Right lung (tissue), 5 donors: Measurements from ENCODE around the gene SLC25A20. TPM values are rescaled to one million over a fixed set of nuclear protein-coding genes. Genes with fewer than 3 reads are reported as not detected.
"Not testable (repeated sequence)": the region's sequence is repeated elsewhere in the genome, so short reads cannot be mapped to it uniquely, and the experiment has no call there.

Experiments used
- DNase-seq, 2 donors: peaks; one replicate each; pipeline ENCODE4 v3.0.0-alpha.2; 2013
- polyA plus RNA-seq, 5 donors: library from polyadenylated mRNA; unstranded; fragments of 120-200 nt; gene quantifications; one replicate each; pipeline versions ENCODE4 v1.2.1 to v1.2.3, GENCODE V29; 2013; ENCODE audit warnings: inconsistent platforms in 1 of 5, low replicate concordance in 1 of 5; ENCODE audit not compliant: insufficient read length in 5 of 5, insufficient read depth in 1 of 5

SLC25A20 gene
- polyA plus RNA-seq, 5 donors = 12.3 to 14.6 (median 13.1) TPM

DNA sequence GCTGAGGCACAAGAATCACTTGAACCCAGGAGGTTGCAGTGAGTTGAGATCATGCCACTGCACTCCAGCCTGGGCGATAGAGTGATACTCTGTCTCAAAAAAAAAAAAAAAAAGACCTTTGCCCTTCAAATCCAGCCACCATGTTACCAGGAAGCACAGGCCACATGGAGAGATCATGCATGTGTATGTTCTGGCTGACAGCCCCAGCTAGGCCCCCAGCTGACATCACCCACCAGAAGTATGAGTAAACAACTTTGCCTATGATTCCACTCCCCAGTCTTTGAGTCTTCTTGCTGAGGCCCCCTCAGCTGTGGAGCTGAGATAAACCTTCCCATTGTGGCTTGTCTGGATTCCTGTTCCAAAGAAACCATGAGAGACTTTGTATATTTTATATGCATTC lies 16.6 kb upstream of the SLC25A20 start:
- DNase-seq = no peak

DNA sequence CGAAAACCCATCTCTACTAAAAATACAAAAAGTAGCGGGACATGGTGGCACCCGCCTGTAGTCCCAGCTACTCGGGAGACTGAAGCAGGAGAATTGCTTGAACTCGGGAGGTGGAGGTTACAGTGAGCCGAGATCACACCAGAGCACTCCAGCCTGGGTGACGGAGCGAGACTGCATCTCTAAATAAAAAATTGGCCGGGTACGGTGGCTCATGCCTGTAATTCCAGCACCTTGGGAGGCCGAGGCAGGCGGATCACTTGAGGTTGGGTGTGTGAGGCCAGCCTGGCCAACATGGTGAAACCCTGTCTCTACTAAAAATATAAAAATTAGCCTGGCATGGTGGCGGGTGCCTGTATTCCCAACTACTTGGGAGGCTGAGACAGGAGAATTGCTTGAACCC lies 8.3 kb upstream of the SLC25A20 start:
- not testable (repeated sequence) for DNase-seq

DNA sequence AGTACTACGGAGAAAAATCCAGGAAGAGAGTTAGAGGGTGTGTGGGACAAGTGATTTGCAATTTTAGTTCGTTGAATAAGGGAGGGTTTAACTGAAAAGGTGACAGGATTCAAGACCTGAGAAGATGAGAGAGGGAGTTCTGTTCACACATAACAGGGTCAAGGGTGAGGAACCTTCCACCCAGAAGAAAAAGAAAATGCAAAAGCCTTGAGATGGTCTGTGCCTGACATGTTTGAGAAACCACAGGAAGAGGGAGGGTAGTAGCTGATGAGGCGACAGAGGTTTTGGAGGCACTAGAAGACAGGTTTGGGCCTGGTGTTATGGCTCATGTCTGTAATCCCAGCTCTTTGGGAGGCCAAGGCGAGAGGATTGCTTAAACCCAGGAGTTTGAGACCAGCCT lies 591 bp upstream of the SLC25A20 start:
- DNase-seq = no peak

DNA sequence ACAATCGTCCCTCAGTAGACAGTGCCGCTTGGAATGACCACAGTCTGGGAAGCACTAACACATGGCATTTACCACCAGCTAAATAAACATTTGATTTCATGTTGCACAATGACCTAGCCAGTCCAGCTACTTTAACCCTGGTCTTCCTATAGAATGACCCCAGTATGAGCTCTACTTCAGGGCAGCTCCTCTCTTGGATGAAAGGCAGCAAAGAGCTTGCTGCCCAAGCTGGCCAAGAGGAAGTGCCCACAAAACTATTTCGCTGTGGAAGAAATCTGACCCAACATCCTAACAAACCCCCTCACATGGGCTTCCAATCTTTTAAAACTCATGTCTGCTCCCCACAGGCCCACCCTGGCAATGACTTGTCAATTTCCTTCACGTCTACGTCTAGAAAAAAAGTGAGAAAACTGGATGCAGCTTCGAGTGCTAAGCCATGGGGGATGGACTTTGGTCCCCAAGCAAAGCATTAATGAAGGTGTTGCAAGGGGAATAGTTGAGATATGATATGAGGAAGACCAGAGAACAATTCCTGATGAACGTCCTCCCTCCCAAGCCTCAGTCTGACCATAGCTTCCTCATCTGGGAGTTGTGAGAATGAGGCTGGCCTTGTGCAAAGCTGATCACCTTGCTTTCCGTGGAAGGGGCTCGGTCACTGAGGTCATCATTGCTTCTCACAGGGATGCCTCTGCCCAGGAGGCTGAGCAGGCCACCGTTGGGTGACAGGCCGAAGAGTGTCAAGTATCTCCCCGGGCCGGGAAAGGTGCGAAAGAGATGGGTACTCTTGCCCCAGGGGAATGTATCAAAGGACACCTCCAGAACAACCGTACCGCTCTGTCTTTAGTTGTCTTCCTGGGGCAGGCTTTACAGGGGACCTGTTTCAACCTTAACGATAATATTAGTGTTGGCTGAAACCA lies 964 bp downstream of the SLC25A20 start:
- DNase-seq = no peak

DNA sequence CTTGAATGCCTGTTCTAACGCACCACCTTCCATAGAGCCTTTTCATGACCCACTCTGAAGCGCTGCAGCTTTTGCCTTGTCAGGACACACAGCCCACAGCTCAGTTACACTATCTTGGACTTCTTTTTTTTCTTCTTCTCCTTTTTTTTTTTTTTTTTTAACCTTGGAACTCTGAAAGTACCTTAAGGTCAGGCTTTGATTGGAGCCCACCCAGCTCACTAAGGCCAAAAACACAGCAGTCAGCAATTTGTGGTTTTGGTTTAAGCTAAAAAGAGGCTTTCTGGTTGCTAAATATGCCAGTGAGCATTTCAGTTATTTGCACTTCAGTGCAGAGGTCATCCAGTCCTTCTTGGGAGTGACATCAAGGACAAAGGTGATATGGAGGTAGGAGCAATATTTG lies 1.7 kb downstream of the SLC25A20 start:
- no peak for DNase-seq

DNA sequence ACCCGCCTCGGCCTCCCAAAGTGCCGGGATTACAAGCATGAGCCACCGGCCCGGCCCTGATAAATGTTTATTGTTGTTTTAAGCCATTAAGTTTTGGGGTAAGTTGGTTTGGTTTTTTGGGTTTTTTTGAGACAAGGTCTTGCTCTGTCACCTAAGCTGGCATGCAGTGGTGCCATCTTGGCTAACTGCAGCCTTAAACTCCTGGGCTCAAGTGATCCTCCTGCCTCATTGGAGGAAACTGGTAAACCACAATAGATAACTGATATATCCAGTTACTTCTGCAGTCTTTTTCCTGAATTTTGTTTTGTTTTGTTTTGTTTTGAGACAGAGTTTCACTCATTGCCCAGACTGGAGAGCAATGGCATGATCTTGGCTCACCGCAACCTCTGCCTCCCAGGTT lies 4.2 kb downstream of the SLC25A20 start:
- no peak for DNase-seq

DNA sequence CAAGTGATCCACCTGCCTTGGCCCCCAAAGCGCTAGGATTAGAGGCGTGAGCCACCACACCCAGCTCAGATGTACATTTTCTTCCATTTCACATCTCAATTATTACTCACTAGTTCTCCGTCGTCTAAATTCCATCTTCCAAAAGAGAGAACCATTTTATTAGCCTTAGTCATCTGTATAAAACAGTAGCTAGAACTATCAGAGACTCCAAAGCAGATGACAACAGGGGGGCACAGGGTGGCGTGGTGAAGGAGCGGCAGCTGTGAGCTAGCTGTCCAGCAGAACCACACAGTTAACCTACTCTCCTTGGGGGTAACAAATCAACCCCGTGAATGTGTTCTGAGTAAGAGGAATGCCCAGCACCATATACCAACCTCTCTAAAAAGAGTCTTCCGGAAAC lies 7.1 kb downstream of the SLC25A20 start:
- no peak for DNase-seq

DNA sequence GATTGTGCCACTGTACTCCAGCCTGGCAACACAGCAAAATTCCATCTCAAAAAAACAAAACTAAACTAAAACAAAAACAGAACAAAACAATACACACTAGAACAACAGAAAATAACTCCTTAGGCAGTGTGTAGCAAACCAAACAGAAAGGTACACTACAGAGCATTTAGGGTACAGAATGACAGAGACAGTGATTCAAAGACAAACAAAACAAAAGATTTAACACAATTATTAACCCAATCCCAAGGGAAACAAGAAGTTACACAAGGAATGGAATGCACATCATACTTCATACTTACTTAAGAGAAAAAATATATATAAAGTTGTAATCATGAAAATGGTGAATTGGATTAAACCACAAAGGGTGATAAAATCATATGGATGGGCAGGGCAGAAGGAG lies 12.9 kb downstream of the SLC25A20 start:
- no peak for DNase-seq

DNA sequence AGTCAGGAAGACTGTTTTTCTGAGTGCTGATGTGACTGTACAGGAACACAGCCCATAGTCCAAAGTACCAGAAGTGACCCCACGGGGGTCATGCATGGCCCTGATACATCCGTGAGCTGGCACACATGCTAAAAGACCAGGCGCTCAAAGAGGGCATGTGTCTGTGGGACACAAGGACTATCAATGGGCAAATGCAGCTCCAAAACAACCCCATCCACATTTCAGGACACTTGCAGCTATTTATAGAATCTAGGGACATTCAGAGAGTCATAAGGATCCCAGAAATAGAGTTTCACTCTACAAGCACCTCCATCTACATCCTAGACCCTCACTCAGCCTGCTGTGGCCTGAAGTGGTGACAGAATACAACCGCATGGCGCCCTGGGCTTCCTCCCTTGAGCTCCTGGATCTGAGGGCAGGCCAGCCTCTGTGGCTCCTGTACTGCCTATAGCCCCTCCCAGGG lies 17.0 kb downstream of the SLC25A20 start:
- no peak for DNase-seq

DNA sequence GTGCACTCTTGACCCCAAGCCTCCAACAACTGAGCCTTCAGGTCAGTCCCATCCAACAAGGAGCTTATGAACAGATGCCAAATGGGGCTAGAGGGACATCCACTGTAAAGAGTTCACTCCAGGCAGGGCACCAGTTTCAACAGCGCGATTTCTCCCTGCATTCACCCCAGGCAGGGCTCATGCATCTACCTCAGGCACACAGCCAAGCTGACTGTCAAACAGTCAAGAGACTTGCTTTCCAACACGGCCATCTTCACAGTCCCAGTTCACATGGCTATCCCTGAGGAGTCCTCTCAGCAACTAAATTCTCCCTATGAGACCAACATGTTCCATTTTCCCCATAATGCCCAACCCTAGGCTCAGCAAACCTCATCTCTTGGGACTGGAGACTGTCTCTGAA lies 17.7 kb downstream of the SLC25A20 start:
- DNase-seq = no peak

DNA sequence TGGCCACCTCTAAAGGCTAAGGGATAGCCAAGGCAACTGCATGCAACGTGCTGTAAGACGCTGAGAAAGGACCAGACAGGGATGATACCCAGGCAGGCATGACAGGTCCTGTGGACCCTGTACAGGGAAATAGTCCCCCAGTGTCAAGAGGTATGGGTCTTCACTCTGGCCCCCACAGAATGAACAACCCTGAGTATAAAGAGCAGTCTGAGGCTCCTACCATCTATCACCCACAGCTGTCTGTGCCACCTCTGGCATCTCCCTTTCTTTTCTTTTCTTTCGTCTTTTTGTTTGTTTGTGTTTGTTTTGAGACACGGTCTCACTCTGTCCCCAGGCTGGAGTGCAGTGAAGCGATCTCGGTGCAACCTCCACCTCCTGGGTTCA lies 18.7 kb downstream of the SLC25A20 start:
- DNase-seq = no peak

DNA sequence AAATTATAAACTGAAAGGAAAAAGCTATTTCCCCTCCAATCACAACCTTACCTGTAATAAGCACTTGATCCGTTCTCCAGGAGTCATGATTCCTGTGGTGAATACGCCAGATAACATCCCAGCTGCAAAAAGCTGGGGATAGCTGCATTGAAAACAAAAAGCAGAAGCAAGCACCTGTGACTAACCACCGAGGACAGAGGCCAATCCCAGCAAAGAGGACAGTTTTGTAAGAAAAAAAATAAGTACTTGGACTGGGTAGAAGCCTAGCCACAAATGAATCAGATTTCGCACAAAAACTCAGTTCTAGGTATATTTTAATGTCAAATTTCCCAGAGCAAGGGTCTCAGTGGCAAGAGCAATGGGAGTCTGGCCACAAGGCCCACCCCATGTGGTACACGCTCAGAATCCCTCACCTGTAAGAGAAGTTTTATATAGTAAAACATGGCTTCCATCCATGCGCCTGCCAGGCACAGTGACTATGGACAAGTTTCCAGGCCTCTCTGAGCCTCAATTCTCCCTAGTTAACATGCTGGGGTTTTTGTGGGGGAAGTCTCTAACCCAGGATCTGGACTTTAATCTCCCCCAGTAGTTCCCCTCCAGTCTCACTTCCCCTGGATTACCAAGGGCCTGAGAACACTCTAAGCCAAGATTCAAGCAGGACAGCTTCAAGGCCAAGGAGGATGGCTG lies 19.2 kb downstream of the SLC25A20 start:
- DNase-seq = no peak

DNA sequence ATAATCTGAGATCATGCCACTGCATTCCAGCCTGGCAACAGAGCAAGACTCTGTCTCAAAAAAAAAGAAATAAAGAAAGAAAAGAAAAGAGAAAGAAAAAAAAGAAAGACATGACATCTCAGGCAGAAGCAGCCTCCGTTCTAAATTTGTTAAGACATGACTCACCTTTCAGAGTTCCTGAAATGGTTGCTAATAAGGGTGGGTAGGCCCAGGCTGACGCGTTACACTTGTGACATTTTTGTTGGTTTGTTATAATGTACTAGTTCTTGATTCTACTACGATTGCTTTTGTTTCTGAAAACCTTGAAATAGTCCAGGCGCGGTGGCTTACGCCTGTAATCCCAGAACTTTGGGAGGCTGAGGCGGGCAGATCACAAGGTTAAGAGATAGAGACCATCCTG lies 21.0 kb downstream of the SLC25A20 start:
- DNase-seq = no peak

DNA sequence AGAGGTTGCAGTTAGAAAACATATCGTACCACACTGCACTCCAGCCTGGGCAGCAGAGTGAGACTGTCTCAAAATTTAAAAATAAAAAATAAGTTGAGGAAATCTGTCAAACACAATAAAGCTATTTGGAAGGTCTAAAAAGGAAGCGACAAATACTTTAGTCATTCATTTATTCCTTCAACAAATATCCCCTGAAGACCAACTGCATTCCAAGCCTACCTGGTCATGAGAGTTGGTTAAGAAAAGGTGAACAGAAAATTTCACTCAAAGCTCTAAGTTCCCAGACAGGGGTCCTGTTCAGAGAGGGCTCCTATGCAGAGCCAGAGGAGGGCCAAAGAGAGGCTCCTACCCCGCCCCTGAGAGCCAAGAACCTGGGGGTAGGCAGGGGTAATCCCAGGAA lies 35.6 kb downstream of the SLC25A20 start:
- DNase-seq = no peak

DNA sequence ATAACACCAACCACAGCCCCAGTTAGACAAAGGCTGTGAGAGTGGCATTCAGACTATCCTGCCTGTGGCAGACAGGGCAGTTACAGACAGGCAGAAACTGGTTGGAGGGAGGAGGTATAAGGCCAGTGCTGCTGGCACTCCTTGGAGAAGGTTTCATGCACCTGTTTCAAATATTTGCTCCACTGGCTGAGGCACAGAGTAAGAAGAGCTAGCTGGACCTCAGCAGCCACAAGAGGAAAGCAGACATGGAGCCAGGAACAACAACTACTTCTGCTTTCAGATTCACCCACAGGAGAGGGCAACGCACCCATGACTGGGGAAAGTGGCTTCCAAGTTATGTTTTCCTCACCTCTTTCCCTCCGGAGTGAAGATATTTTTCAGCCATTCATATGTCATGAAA lies 39.5 kb downstream of the SLC25A20 start:
- DNase-seq = no peak

DNA sequence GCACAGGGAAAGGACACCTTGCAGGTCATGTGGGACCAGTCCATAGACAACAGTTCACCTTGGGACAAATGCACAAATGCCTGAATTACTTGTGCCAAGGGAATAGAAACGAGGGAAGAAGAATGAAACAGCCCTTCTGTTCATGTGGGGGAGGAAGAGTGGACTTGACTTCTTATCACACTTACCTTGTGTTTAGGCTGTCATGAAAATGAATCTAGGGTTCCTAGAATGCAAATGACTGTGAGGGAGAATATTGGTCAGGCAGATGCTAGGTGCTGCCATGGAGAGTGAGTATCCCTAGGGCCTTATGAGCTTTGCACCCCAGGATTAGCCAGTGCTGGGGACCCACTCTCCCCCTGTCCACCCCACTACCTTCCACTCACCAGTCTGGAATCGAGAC lies 40.0 kb downstream of the SLC25A20 start:
- no peak for DNase-seq

DNA sequence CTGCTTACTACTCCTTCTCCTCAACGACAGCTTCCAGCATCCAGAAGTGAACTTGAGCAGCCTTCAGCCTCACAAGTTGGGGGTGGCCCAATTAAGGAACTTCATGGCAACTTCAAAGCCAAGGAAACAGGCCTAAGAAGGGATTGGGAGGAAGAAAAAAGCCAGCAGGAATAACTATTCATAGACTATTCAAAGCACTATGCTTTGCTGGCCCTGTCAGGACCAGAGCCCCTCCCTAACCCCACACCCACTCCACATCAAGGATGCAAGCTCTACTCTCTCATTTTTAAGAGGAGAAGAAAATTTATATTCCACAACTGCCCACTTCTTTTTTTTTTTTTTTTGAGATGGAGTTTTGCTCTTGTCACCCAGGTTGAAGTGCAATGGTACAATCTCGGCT lies 41.0 kb downstream of the SLC25A20 start:
- DNase-seq = no peak

DNA sequence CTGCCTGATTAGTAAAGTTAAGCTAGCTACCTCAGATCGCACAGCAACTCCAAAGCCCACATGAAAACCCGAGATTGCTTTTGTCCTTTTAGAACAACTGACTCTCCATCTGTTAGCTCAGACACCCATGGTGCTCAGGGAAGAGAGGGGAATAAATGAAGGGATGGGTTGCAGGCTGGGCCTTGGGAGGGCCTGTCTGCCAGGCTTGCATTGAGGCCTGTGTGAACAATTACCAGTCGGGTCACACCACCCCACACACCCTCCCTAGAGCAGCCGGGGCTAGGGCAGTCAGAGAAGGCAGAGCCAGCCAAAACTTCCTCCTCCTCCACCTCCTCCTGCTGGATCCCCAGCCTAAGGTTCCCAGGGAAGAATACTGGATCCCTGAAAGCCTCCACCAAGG lies 42.2 kb downstream of the SLC25A20 start:
- DNase-seq = no peak

DNA sequence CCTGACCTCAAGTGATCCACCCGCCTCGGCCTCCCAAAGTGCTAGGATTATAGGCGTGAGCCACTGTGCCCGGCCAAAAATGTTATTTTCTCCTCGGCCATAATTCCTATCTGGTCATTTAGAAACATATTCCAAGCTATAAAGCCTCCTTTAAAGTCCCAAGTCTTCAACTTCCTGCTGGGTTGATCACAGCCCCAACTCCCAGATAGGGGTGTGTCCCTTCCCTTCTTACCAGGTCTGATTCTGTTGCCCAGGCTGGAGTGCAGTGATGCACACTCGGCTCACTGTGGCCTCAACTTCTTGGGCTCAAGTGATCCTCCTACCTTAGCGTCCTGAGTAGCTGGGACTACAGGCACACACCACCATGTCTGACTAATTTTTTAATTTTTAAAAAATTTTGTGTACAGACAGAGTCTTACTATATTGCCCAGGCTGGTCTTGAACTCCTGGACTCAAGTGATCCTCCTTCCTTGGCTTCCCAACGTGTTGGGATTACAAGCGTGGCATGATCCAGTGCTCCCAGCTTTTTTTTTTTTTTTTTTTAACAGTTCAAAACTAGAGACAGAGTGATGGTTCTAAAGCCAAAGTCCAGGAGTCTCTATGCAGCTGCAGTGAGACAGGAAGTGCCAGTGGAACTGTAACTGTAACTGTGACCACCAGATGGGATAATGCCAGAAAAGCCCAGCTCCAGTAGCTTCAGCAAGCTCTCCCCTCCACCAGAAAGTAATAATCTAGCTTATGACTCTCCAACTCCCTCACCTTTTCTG lies 42.8 kb downstream of the SLC25A20 start:
- DNase-seq = no peak

DNA sequence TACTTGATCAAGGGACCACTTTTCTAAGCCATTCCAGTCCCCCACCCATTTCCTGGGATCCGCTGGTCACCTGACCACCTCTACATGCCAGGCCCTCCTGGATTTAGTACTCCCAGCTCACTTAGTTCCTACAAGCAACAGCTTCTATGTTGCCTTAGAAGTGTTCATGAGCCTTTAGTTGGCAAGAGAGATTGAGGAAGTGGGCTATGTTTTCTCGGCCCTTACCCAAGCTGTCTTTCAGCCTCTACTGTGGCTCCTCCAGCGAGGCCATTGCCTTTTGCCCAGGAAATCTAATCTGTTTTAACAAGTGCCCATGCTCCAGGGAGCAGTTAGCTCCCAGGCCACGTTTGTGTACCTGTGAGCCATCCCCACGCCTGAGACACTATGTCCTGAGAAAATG lies 46.5 kb downstream of the SLC25A20 start:
- no peak for DNase-seq

DNA sequence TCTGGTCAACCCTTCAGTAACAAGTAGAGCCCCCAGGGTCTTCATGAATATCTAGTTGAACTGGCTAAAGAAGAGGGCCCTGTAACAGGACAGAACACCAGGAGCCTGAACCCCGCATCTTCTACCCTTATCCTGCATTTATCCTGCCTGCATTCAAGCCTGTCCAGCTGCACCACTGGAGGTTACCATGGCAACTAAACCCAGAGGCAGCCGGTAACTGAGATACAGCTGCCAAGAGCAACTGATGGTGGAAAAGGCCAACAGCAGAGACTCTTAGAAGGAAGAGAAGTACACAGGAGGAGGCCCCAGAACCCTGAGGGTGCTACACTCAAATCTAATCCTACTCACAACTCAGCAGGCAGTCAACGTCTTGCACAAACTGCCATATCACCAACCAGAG lies 47.3 kb downstream of the SLC25A20 start:
- peak in 1 of 2 donors; percentile 8 for DNase-seq

DNA sequence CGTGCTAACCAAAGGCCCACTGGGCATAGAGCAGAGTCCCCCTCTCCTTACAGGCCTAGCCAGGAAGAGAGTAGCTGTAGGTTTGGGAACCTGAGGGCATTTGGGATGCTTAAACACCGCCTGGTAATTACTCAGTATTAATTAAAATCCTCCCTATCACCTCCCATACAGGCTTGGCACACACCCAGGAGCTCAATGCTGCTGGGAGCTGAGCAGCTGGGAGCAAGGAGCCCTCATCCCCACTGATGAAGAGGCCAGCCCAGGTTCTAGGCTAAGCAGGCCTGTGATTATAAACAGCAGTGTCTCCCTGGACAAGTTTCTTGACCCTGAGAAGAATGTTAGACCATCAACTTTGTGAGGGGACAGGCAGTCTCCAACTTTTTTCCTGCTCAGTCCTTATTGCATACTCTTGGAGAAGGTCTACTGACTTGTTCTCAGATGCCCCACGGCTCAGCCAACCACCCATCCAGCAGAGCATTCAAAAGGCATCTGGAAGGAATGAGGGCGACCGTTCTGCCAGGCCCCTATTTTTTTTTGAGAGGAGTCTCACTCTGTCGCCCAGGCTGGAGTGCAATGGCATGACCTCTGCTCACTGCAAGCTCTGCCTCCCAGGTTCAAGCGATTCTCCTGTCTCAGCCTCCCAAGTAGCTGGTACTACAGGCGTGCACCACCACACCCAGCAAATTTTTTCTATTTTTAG lies 49.7 kb downstream of the SLC25A20 start:
- DNase-seq = no peak
